Activated CD8-positive, alpha-beta memory T cell treated with anti-CD3 and anti-CD28 coated beads, Interleukin-2, amount 50 U/mL, for 1 hour (primary cell): ENCODE measurements around the gene FAHD2A.
"Not testable (repeated sequence)": the region's sequence is repeated elsewhere in the genome, so short reads cannot be mapped to it uniquely, and the experiment has no call there.

ENCODE experiments used
- DNase-seq: peaks from one replicate; pipeline ENCODE4 v3.0.0-alpha.2; 2020; ENCODE audit errors: extremely low read depth

The FAHD2A gene

GRCh38 chr2:95435162-95435871 is 32.8 kb downstream of the FAHD2A start:
- not testable (repeated sequence) for DNase-seq

DNA sequence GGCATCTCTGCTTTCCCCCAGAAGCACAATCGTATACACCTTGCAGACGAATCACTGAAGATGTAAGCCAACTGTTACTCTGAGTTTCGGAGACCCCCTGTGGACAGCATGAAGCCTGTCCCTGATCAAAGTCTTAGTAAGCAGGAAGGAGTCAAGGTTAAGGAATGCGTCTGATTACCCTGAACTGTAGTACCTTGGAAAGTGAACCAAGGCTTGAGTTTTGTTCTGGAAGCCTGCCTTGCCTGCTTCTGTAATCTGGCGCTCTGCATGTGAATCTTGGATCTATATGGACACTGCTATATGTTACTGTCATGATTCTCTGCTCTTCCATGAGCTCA is 33.3 kb downstream of the FAHD2A start:
- not testable (repeated sequence) for DNase-seq

GRCh38 chr2:95442474-95443099 is 40.1 kb downstream of the FAHD2A start:
- not testable (repeated sequence) for DNase-seq

DNA sequence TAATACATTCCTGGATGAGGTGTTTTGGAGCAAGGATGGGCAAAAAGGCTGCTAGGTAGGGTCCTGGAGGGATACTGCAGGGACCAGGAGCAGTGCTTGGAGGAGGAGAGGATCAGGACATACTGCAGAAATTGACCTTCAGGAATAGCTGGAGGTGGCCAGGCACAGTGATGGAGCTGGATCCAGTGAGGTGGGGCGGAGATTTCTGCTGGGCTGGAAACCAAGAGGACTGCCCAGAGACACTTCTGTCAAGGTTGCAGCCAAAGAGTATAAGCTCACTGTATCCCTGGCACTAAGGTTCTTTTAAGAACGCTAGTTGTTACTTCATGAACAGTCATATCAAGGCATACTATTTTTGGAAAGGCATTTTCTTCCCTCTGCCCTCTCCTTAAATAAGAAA is 42.8 kb downstream of the FAHD2A start:
- not testable (repeated sequence) for DNase-seq

DNA sequence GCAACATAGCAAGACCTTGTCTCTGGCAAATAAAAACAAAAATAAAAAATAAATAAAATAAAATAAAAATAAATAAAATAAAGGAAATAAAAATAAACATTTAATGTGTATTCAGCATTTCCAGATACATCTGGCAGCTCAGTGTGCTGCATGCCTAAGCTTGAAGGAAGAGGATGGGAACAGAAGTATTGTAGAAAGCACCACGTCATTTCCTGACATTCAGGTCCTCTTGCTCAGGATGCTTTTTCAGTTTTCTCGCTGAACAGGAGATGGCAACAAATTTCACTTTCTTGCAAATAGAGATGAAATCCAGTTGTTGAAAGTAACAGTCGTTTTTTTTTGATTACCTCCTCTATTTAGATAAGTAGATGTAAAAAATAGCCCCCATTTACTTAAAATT is 60.8 kb downstream of the FAHD2A start:
- DNase-seq = not testable (repeated sequence)
